ENCODE measurements around the gene POU4F3. TPM values are rescaled to one million over a fixed set of nuclear protein-coding genes. Genes with fewer than 3 reads are reported as not detected.

The POU4F3 gene
- total and polyA plus RNA-seq, 2 of the 4 experiments (the other 2 are of a cell fraction) = 0.02 TPM; not detected in 1

- Histone ChIP-seq H2BK20ac (ENCODE audit: low read depth, low read length) (no peak overlapping the region), H3K9ac (ENCODE audit: low read depth, low read length) (no peak overlapping the region), H4K8ac (ENCODE audit: low read depth in 2 of 2, low read length in 2 of 2) (no peak overlapping the region), H3K27ac (ENCODE audit: insufficient read depth, low read length) (no peak overlapping the region), H2BK120ac (ENCODE audit: low read depth, low read length) (no peak overlapping the region), H3K14ac (replicated peaks; ENCODE audit: low read depth, low read length) (no peak overlapping the region), H4K20me1 (ENCODE audit: insufficient read depth, low read length) (no peaks in the 10 kb centered on the region), H4K91ac (ENCODE audit: insufficient read depth, low read depth, low read length) (no peak overlapping the region), H4K5ac (ENCODE audit: low read depth, low read length) (no peak overlapping the region), H3K9me3 (ENCODE audit: control insufficient read depth, insufficient read depth, low read length) (no peaks in the 10 kb centered on the region; the same call in 1 of the 2 replicates), H2AFZ (replicated peaks; ENCODE audit: low read length, poor library complexity) (no peak overlapping the region), H2BK15ac (ENCODE audit: low read depth, low read length) (no peak overlapping the region), H3K4me2 (ENCODE audit: low read depth, low read length) (no peak overlapping the region), H3K23ac (ENCODE audit: low read depth, low read length) (no peak overlapping the region), H3K4me1 (ENCODE audit: control insufficient read depth, insufficient read depth, low read length) (no peaks in the 10 kb centered on the region), H2AK9ac (replicated peaks; ENCODE audit: low read depth, low read length, poor library complexity) (no peak overlapping the region), H3K79me1 (ENCODE audit: low read depth in 1 of 2, low read length in 2 of 2) (no peaks in the 10 kb centered on the region), H3K4me3 (ENCODE audit: insufficient read depth, low read depth, low read length) (no peak overlapping the region), H2AK5ac (ENCODE audit: low read depth, low read length) (no peak overlapping the region), H3K56ac (ENCODE audit: extremely low read depth, insufficient read depth, low read length) (no peak overlapping the region), H2BK5ac (ENCODE audit: low read depth, low read length, poor library complexity, severe bottlenecking) (no peak overlapping the region), H3K18ac (ENCODE audit: low read depth, low read length) (no peak overlapping the region), H3K36me3 (ENCODE audit: control insufficient read depth, insufficient read depth, low read length) (no peaks in the 10 kb centered on the region), H3K9me1 (ENCODE audit: insufficient read depth, low read length) (no peaks in the 10 kb centered on the region), H3K27me3 (ENCODE audit: control insufficient read depth, insufficient read depth, low read length) (peaks cover 81% of the 10 kb centered on the region), H3K4ac (ENCODE audit: low read depth, low read length) (no peak overlapping the region)
- BruUV-seq (replicated peaks) = no TSS peak
- TF ChIP-seq MXI1 (IDR thresholded peaks at IDR 0.05; ENCODE audit: borderline replicate concordance, low read depth, low read length) (no peak), FOS (IDR thresholded peaks at IDR 0.05; ENCODE audit: low read depth, low read length) (no peak), MAZ (IDR thresholded peaks at IDR 0.05; ENCODE audit: borderline replicate concordance, low read depth, low read length) (no peak)
- dilution Hi-C loops (cut with HindIII; ENCODE audit: low sequenced_read_pairs, unreplicated experiment) (no loop called here), in situ Hi-C loops (cut with MboI; ENCODE audit: low sequenced_read_pairs) (no loop called here), intact Hi-C loops (cut with micrococcal nuclease) (no loop called here)
- ATAC-seq (ENCODE audit: low read depth) = no peak
- POLR2A ChIA-PET (ENCODE audit: unreplicated experiment) = no interaction called here
- WGBS, 2 experiments (ENCODE audit: extremely low coverage in 2 of 2, insufficient read length in 1 of 2) = 4% methylated on average over 9 of the region's 46 CpGs; no CpG with 5 or more reads in 1 of the 2 experiments
- DNase-seq = no peak
- CTCF ChIA-PET = no interaction called here
Observed at GRCh38 chr5:146342882-146343865, 4.5 kb downstream of the POU4F3 start.

Measured in IMR-90 (cell line).